K562 (cell line): Measurements from ENCODE around the gene DHRS4L2. TPM values are rescaled to one million over a fixed set of nuclear protein-coding genes. Genes with fewer than 3 reads are reported as not detected.
A peak's percentile ranks its signal among the peaks of the same experiment; 100 is the strongest.

Source experiments
- CBFA2T3 ChIP-seq: fragments of 450-650 bp; IDR thresholded peaks from 2 replicates; pipeline ENCODE4 v1.6.1; 2017
- DPF2 ChIP-seq: fragments of 450-650 bp; IDR thresholded peaks from 2 replicates; pipeline ENCODE4 v1.6.1; 2016
- E2F6 ChIP-seq, 2 experiments: IDR thresholded peaks; 2 replicates each; pipeline ENCODE4 v1.6.1; 2011; ENCODE audit warnings: borderline replicate concordance in 1 of 2, control low read depth in 1 of 2, low read depth in 1 of 2, low read length in 1 of 2, mild to moderate bottlenecking in 1 of 2, mixed read lengths in 1 of 2, moderate library complexity in 1 of 2; ENCODE audit not compliant: insufficient read depth in 1 of 2, insufficient read length in 1 of 2, poor library complexity in 1 of 2, severe bottlenecking in 1 of 2; ENCODE audit errors: extremely low read depth in 1 of 2
- EP300 ChIP-seq: IDR thresholded peaks from 2 replicates; pipeline ENCODE4 v1.6.1; 2012; ENCODE audit warnings: low read length, improper control_type of control experiment
- HES1 ChIP-seq: fragments of 450-650 bp; IDR thresholded peaks from 2 replicates; pipeline ENCODE4 v1.6.1; 2016; ENCODE audit warnings: low read depth, mild to moderate bottlenecking, moderate library complexity
- HIVEP1 ChIP-seq: fragments of 250-450 bp; sonication (Bioruptor Pico); IDR thresholded peaks from 2 replicates; pipeline ENCODE4 v1.4.0; 2020; ENCODE audit warnings: mild to moderate bottlenecking
- IRF2 ChIP-seq: sonication (generic); formaldehyde crosslinking; IDR thresholded peaks from 2 replicates; pipeline ENCODE4 v1.8.1; 2022; ENCODE audit warnings: mild to moderate bottlenecking, missing genetic modification reagents
- KDM1A ChIP-seq, 2 experiments: fragments of 450-650 bp; IDR thresholded peaks; 2 replicates each; pipeline ENCODE4 v1.6.1; 2016; ENCODE audit warnings: mild to moderate bottlenecking in 2 of 2
- MTA2 ChIP-seq: fragments of 450-650 bp; IDR thresholded peaks from 2 replicates; pipeline ENCODE4 v1.6.1; 2016; ENCODE audit warnings: low read depth
- PTBP1 ChIP-seq: fragments of 200-400 bp; formaldehyde crosslinking; IDR thresholded peaks from 2 replicates; pipeline ENCODE4 v1.6.1; 2017; ENCODE audit warnings: low read depth, low read length
- TAL1 ChIP-seq: fragments of 450-650 bp; IDR thresholded peaks from 2 replicates; pipeline ENCODE4 v1.6.1; 2016; ENCODE audit warnings: mild to moderate bottlenecking
- TCF3 ChIP-seq: sonication (generic); formaldehyde crosslinking; IDR thresholded peaks from 2 replicates; pipeline ENCODE4 v1.4.0; 2020; ENCODE audit warnings: mild to moderate bottlenecking, missing genetic modification reagents
- TEAD4 ChIP-seq, 2 experiments: sonication (generic) in 1 of 2; formaldehyde crosslinking in 1 of 2; IDR thresholded peaks; 2 replicates each; pipeline versions ENCODE4 v1.6.1 to v1.8.0; 2012 to 2022; ENCODE audit warnings: borderline replicate concordance in 1 of 2, inconsistent platforms in 1 of 2, low read length in 1 of 2, mild to moderate bottlenecking in 1 of 2, missing genetic modification reagents in 1 of 2
- TFAM ChIP-seq: fragments of 250-450 bp; sonication (Bioruptor Pico); conservative IDR thresholded peaks from 2 replicates; pipeline ENCODE4 v1.5.0; 2021; ENCODE audit warnings: mild to moderate bottlenecking, moderate library complexity
- THRA ChIP-seq: fragments of 450-650 bp; IDR thresholded peaks from 2 replicates; pipeline ENCODE4 v1.6.1; 2017; ENCODE audit warnings: mild to moderate bottlenecking, moderate library complexity
- TSHZ1 ChIP-seq: fragments of 250-450 bp; sonication (Bioruptor Pico); IDR thresholded peaks from 2 replicates; pipeline ENCODE4 v1.4.0; 2020; ENCODE audit warnings: mild to moderate bottlenecking, moderate library complexity
- ZBTB34 ChIP-seq: fragments of 250-450 bp; sonication (Bioruptor Pico); IDR thresholded peaks from 2 replicates; pipeline ENCODE4 v1.8.0; 2021; ENCODE audit warnings: mild to moderate bottlenecking, moderate library complexity
- ZNF184 ChIP-seq: sonication (generic); formaldehyde crosslinking; IDR thresholded peaks from 2 replicates; pipeline ENCODE4 v1.5.0; 2020; ENCODE audit warnings: missing genetic modification reagents
- ZNF655 ChIP-seq: fragments of 250-450 bp; sonication (Bioruptor Pico); IDR thresholded peaks from 2 replicates; pipeline ENCODE4 v1.5.0; 2021
- ZNF75A ChIP-seq: fragments of 450-650 bp; formaldehyde crosslinking; IDR thresholded peaks from 2 replicates; pipeline ENCODE4 v1.4.0; 2020; ENCODE audit warnings: mild to moderate bottlenecking
- ZSCAN32 ChIP-seq: fragments of 450-650 bp; formaldehyde crosslinking; IDR thresholded peaks from 2 replicates; pipeline ENCODE4 v1.4.0; 2020; ENCODE audit warnings: mild to moderate bottlenecking, moderate library complexity
- polyA plus RNA-seq, 8 experiments: library from polyadenylated mRNA; depleted of rRNA in 4 of 8; stranded (reverse) in 5 of 8; unstranded in 3 of 8; fragments of >200 nt; fragmentation: Nextera tagmentation in 2 of 8; fragmentation: Illumina TruSeq in 1 of 8; extraction: Ambion mirVana in 2 of 8; extraction: Trizol in 1 of 8; gene quantifications; 2 replicates each; pipeline versions ENCODE4 v1.2.1 to v1.2.3, GENCODE V29; 2011 to 2014; ENCODE audit warnings: inconsistent platforms in 1 of 8, missing spikeins in 1 of 8
- total RNA-seq, 7 experiments: library from RNA; depleted of rRNA in 6 of 7; stranded (reverse); fragments of >200 nt in 6 of 7; fragmentation: Illumina TruSeq in 2 of 7; extraction: Trizol in 2 of 7; gene quantifications; 2 replicates each; pipeline versions ENCODE4 v1.2.1 to v1.2.3, GENCODE V29; 2011 to 2021; ENCODE audit warnings: low replicate concordance in 1 of 7

The DHRS4L2 gene
- total and polyA plus RNA-seq, 9 of the 15 experiments (the other 6 are each of a cell fraction or from before 2014, with no cell fraction given) = 2.3 to 13.7 (median 8.1) TPM

- TF ChIP-seq ZBTB34 (CRISPR knock-in tag) = no peak
- no peak for TF ChIP-seq IRF2 (CRISPR knock-in tag)
- no peak for TF ChIP-seq ZNF75A (CRISPR knock-in tag)
- no peak for TF ChIP-seq TSHZ1 (CRISPR knock-in tag)
- peak; percentile 80 for TF ChIP-seq TAL1
- peak; percentile 88 for TF ChIP-seq TEAD4 (IDR thresholded peaks at IDR 0.05; ENCODE audit: low read length)
- TF ChIP-seq TEAD4 (CRISPR knock-in tag; IDR thresholded peaks at IDR 0.05; ENCODE audit: borderline replicate concordance) = no peak
- TF ChIP-seq ZNF184 (CRISPR knock-in tag) = no peak
- TF ChIP-seq PTBP1 = no peak
- TF ChIP-seq DPF2 = 0 out of 2 replicates have a peak, but pooled peaks have one; percentile 15
- TF ChIP-seq HIVEP1 (CRISPR knock-in tag) = no peak
- peak; percentile 88 for TF ChIP-seq CBFA2T3
- TF ChIP-seq TFAM (CRISPR knock-in tag) = no peak
- TF ChIP-seq MTA2 = 0 out of 2 replicates have a peak, but pooled peaks have one; percentile 22
- TF ChIP-seq EP300 = 0 out of 2 replicates have a peak, but pooled peaks have one; percentile 13
- TF ChIP-seq HES1 = no peak
- no peak for TF ChIP-seq THRA
- no peak for TF ChIP-seq ZNF655 (CRISPR knock-in tag)
- TF ChIP-seq E2F6 (IDR thresholded peaks at IDR 0.05; ENCODE audit: borderline replicate concordance in 1 of 2, extremely low read depth in 1 of 2, insufficient read depth in 1 of 2, insufficient read length in 1 of 2, low read depth in 1 of 2, low read length in 1 of 2, poor library complexity in 1 of 2, severe bottlenecking in 1 of 2) = no peak
- no peak for TF ChIP-seq ZSCAN32 (CRISPR knock-in tag)
- peak; percentile 89 for TF ChIP-seq TCF3 (CRISPR knock-in tag)
- TF ChIP-seq KDM1A (IDR thresholded peaks at IDR 0.05) = peak; percentile 66 to 71; a peak in 3 of 4 replicates
These were observed 47.5 kb upstream of the DHRS4L2 start (continued) for GRCh38 chr14:23941230-23941629.
